Hematopoietic multipotent progenitor cell treated with erythropoietin and hydrocortisone succinate and interleukin-3 and kit ligand, for 4 days (in vitro differentiated cells): ENCODE measurements around the gene PPP1R13B.
"Not testable (repeated sequence)": the region's sequence is repeated elsewhere in the genome, so short reads cannot be mapped to it uniquely, and the experiment has no call there.

Experiments
- DNase-seq: peaks from one replicate; pipeline ENCODE4 v3.0.0-alpha.2; 2015

Gene PPP1R13B, protein sequence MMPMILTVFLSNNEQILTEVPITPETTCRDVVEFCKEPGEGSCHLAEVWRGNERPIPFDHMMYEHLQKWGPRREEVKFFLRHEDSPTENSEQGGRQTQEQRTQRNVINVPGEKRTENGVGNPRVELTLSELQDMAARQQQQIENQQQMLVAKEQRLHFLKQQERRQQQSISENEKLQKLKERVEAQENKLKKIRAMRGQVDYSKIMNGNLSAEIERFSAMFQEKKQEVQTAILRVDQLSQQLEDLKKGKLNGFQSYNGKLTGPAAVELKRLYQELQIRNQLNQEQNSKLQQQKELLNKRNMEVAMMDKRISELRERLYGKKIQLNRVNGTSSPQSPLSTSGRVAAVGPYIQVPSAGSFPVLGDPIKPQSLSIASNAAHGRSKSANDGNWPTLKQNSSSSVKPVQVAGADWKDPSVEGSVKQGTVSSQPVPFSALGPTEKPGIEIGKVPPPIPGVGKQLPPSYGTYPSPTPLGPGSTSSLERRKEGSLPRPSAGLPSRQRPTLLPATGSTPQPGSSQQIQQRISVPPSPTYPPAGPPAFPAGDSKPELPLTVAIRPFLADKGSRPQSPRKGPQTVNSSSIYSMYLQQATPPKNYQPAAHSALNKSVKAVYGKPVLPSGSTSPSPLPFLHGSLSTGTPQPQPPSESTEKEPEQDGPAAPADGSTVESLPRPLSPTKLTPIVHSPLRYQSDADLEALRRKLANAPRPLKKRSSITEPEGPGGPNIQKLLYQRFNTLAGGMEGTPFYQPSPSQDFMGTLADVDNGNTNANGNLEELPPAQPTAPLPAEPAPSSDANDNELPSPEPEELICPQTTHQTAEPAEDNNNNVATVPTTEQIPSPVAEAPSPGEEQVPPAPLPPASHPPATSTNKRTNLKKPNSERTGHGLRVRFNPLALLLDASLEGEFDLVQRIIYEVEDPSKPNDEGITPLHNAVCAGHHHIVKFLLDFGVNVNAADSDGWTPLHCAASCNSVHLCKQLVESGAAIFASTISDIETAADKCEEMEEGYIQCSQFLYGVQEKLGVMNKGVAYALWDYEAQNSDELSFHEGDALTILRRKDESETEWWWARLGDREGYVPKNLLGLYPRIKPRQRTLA

GRCh38 chr14:103847451-103848174, at the start of gene PPP1R13B:
Gene PPP1R13B (minus strand): TSS chr14:103847575. CDS start chr14:103847307, 268 bp downstream.
- DNase-seq = peak; percentile 94

DNA sequence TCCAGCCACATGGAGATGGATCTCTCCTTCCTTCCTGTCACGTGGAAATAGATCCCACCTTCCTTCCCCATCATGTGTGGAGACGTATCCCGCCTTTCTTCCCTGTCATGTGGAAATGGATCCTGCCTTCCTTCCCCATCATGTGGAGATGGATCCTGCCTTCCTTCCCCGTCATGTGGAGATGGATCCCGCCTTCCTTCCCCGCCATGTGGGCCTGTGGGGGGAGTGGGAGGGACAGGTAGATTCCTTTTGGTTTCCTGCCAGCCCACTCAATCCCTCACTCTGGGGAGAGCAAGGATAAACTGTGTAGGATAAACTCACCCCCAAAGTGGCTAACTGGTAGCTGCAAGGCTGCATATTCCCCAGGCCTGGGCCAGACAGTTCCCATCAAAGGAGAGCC, 49.2 kb upstream of the PPP1R13B start:
- no peak for DNase-seq

- no peak for DNase-seq
Measured at GRCh38 chr14:103894723-103895059, 47.3 kb upstream of the PPP1R13B start.

DNA sequence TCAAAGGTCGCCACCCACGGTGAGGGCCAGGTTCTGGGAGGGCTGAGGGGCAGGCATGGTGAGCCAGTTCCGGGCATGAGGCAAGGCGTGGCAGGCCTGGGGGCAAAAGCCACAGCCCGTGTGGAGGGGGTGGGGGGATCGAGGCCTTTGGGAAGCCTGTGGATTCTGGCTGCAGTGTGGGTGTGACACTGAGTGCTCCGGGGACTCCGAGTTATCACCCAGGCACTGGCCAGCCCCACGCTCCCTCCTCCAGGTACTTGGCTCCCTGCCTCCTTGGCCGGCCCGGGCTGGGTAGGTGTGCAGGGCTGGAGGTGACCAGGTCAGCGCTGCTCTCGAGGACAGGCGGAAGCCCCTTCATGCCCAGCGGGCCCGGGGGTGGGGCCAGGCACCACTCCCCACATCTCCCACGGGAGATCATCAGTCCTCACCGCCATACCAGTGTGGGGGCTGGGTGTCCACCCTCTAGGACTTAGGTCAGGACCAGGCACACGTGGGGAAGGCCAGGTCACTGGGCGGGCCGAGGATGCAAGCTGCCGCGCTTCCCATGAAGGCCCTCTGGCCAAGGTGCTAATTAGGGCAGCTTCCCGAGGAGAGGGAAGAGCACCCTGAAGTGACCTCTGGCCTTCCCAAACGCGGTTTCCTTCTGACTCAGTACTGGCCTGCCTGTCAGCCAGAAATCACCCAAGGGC, 46.8 kb upstream of the PPP1R13B start:
- DNase-seq = no peak

DNA sequence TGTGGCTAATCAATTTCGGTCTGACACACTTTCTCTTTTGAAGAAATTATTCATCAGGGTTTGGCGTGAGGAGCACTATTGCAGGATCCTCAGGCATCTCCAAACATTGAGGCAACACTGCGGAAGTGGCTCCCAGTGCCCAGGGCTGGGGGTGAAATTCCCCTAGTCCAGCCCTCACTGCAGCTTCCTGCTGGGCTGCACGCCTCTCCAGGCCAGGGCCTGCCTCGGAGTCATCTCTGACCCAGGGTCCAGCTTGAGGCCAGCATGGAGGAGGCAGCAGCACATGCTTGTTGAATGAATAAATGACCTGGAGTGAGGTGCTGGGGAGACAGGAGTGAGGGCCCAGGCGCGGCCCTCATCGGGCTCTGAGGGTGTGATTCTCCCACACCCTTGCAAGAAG, 44.9 kb upstream of the PPP1R13B start:
- DNase-seq = no peak

DNA sequence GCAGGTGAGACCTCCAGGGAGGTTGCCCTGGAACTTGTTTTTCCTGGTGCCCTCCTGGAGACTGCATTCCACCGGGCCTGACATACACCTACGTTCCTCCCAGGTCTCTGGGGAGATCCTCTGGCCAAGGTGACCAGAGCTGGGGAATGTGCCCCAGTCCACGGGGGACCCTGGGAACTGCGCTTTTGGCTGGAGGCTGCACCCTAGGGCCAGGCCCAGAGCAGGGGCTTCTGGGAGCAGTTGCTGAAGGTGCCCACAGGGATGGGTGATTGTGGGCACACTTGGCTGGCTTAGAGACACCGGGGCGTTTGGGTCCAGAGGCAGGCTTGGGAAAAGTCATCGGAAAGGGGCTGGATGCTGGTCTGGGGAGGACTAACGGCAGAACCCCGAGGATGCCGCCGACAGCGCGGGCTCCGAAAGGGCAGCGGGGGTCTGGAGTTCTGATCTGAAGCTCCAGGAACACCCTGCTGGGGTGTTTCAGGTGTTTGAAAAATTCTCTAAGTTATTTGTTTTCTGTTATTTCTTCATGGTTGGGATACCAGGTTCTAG, 44.4 kb upstream of the PPP1R13B start:
- DNase-seq = no peak

- no peak for DNase-seq
Measured at GRCh38 chr14:103890821-103891666, 43.7 kb upstream of the PPP1R13B start.

DNA sequence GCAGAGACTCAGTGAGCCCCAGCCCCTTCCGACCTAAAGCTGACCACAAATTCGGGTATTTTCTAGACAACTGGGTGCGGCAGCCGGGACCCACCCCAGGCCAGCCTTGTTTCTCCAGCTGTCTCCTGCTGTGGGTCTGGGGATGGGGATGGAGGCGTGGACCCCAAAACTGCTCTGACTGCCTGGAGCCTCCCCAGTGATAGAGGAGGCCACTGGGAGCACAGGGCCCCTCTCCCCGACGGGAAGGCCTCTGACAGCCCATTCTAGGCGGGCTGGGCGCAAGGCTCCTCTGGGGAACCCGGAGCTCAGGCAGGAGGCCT, 42.6 kb upstream of the PPP1R13B start:
- DNase-seq = no peak

GRCh38 chr14:103889313-103890051, 42.1 kb upstream of the PPP1R13B start:
- no peak for DNase-seq

DNA sequence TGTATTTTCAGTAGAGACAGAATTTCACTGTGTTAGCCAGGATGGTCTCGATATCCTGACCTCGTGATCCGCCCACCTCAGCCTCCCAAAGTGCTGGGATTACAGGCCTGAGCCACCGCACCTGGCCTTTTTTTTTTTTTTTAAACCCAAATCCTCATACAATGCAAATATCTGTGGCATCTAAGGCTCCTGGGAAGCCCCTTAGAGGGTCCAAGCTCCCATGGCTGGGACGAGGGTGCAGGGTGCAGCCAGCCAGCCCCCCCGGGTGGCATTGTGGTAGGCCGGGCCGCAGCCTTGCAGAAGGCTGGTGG, 41.6 kb upstream of the PPP1R13B start:
- DNase-seq = not testable (repeated sequence)

DNA sequence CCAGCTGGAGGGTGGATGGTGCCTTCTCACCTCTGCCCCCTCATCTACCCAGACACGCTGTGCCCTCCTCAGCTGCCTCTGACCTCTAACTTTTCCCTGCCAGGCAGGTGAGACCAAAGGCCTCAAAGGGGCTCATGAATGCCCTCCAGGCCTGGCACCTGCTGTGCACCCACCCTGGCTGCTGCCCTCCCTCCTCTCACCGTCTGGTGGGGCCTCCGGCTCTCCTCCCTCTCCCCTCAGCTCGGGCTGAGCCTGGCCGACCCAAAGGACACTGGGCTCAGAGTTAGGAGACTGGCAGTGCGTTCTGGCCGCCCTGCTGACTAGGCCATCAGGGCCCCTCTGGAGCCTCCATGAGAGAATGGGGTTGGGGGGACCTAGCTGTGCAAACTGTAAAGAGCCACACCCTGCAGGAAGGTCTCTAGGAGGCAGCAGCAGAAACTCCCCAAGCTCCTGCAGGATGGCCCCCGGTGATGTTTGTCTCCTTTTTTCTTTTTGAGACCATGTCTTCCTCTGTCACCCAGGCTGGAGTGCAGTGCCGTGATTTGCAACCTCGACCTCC, 40.3 kb upstream of the PPP1R13B start:
- DNase-seq = no peak

- no peak for DNase-seq
Measured at GRCh38 chr14:103887170-103887501, 39.8 kb upstream of the PPP1R13B start.

DNA sequence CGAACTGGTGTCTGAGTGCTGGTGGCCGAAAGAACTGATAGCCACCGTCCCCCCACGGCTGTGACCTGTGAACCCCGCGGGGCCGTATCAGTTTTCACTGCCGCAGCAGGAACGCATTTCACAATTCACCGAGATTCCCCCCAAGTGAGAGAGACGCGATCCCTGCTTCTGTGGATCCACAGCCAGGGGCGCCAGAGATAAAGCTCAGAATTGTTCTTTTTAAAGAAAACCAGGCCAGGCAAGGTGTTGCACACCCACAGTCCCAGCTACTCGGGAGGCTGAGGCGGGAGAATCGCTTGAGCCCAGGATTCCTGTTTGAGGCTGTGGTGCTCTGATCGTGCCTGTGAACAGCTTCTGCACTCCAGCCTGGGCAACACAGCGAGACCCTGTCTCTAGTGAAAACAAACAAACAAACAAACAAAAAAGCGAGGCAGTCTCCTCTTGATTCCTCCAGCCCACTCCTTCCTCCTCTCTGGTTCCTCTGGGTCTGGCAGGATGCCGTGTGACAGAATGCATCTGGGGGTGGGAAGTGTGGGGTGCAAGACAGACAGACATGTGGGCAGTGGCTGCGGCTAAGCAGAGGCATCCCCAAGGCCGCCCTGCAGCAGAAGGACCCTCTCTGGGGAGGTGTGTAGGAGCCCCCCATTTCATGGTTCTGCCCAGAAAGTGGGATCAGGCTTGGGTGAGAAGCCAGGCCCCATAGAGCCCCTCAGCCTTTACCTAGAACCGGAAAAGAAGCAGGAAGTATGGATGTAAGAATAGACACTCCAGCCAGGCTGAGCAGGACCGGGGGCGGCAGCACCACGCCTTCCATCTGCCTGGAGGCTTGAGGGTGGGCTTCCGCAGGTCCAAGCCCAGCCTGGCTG, 39.2 kb upstream of the PPP1R13B start:
- no peak for DNase-seq

- no peak for DNase-seq
Measured at GRCh38 chr14:103885509-103885932, 38.1 kb upstream of the PPP1R13B start.

- no peak for DNase-seq
Measured at GRCh38 chr14:103884854-103885253, 37.5 kb upstream of the PPP1R13B start.

DNA sequence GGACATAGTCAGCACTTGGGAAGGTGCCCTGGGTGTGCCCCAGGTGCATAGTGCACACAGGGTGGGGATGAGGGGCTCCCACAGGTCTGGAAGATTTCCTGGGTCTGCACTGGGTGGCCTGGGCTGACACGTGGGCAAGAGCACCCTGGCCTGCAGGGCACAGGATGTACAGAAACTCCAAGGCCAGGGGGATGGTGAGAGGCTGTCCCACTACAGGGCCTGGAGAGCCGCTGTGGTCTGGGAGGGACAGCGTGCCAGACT, 35.8 kb upstream of the PPP1R13B start:
- no peak for DNase-seq

DNA sequence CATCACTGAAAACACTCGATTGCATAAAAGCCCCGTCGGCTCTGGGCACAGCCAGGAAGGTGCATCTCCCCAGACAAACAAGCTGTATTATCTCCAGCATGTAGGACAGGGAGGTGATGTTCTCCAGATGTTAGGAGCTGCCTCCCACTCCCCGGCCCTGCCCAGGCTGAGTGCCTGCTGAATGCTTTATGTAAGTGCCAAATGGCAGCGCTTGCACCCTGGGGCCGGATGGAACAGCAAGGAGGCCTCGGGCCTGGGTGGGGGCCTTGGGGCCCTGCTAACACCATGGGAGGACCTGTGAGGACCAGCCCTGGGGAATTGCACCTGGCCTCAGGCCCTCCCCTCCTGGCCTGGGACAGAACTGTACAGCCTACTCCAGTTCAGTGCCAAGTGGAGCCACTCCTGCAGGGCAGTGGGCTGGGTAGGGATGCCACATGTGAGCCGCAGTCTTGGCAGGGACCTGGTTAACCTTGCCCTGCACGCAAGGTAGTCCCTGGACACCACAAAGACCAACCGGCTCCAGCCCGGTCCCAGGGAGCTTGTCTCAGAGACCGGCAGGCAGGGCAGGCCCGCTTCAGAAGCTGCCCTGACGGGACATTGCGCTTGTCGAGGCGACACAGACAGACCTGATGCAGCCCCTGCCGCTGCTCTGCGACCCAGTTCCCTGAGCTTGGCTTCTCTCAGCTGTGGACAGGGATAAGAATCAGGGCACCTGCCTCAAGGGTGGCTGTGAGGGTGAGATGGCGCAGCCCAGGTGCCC, 35.3 kb upstream of the PPP1R13B start:
- no peak for DNase-seq

DNA sequence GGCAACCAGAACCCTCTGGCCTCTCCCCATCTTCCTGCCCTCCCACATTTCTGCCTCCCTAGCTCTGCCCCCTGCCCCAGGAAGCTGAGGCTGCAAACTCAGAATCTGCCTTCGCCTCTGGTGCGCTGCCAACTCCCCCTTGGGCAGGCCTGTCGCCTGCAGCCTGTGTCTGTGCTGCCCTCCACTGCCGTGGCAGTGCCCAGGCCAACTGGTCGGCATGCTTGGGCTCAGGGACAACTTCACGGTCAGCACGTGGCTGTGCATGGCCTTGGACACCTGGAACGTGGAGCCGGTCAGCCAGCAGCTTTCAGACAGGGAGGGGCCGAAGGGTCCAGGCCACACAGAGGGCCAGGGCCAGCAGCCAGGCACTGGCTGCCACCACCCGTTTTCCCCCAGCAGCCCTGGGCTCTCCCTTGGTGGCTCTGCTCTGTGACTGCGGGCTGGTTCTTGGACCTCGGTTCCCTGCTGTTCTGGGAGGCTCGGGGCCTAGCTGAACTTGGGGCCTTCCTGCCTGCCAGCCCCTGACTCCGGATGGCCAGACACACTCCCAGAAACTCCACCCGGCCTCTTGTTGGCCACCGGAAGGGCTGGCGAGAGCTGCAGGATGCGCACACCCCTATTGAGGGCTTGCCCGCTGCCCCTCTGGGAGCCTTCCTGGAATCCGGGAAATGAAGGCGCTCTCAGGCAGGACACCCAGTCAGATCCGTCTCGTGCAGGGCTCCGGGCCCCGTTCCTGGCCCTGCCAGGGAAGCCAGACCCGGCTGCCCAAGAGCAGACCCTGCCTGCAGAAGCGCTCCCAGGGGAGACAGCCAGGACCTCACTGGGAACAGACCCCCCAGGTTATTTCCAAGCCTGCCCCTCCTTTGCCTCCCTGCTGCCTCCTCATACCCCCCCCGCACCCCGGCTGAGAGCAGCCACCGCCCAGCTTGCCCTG, 34.2 kb upstream of the PPP1R13B start:
- no peak for DNase-seq
